RPMI7951 (cell line): Measurements from ENCODE around the gene DLG2. TPM values are rescaled to one million over a fixed set of nuclear protein-coding genes. Genes with fewer than 3 reads are reported as not detected.
"Not testable (repeated sequence)": the region's sequence is repeated elsewhere in the genome, so short reads cannot be mapped to it uniquely, and the experiment has no call there.

Experiments used
- DNase-seq: peaks from one replicate; pipeline ENCODE4 v3.0.0-alpha.2; 2012; ENCODE audit warnings: low read depth
- total RNA-seq: library from RNA; depleted of rRNA; stranded (reverse); fragments of >200 nt; shearing (Covaris generic); gene quantifications from 2 replicates; pipeline ENCODE4 v1.2.3, GENCODE V29; 2014; rRNA removed

DLG2 gene
- 0.36 and 0.49 TPM in 2 replicates for total RNA-seq

DNA sequence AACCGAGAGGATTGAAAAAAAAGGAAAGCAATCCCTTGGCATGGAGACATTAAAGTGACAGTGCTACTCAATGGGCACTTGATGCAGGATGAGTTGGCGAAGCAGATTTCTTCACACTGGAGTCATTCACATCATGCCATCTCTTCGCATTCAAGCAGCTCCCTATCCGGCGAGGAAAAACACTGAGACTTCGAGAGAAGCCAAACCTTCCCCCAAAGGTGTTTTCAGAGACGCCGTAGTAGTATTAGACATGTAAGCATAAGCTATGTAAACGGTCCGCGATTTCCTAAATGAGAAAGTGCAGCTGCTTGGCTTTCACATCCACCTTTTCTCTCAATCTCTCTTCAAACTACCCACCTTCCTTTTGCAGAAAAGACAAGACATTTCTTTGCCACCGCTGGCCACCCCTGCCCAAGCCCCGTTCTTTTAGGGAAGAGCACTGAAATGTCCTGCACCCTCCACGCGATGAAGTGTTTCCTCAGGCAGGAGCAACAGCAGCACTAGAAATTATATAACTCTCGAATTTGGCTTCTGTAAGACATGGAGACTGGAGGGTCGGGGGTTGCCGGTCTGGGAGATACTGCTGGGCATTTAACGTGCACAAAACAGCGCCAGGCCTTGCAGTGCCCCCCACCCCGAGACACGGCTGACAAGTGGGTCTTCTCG, at the start of gene DLG2:
Gene DLG2, minus strand, starts transcription at position 13 of the 666 bp plus-strand sequence.
- DNase-seq, result peak; percentile 58

DNA sequence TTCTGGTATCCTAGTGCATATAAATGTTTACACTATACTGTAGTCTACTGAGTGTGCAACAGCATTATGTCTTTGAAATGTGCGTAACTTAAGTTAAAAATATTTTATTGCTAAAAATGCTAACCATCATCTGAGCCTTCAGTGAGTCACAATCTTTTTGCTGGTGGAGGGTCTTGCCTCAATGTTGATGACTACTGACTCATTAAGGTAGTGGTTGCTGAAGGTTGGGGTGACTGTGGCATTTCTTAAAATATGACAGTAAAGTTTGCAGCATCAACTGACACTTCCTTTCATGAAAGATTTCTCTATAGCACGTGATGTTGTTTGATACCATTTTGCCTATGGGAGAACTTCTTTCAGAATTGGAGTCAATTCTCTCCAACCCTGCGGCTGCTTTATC, 46.2 kb upstream of the DLG2 start:
- no peak for DNase-seq

DNA sequence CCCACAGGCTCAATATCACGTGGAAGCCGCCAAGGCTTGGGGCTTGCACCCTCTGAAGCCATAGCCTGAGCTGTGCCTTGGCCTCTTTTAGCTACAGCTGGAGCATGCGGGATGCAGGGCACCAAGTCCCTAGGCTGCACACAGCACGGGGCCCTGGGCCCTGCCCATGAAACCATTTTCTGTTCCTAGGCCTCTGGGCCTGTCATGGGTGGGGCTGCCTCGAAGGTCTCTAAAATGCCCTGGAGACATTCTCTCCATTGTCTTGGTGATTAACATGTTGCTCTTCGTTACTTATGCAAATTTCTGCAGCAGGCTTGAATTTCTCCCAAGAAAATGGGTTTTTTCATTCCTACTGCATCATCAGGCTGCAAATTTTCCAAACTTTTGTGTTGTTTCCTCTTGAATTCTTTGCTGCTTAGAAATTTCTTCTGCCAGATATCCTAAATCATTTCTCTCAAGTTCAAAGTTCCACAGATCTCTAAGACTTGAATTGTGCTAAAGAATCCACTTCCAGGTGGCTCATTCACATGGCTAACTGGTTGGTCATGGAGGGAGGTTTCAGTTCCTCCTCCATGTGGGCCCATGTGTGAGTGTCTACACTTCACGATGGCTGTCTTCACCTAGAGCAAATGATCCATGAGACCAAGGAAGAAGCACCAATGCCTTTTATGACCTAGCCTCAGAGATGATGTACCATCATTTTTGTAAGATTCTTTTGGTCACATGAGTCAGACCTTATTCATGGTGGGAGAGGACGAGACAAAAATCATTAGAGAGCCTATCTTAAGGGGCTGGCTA, 45.2 kb upstream of the DLG2 start:
- peak; percentile 20 for DNase-seq

DNA sequence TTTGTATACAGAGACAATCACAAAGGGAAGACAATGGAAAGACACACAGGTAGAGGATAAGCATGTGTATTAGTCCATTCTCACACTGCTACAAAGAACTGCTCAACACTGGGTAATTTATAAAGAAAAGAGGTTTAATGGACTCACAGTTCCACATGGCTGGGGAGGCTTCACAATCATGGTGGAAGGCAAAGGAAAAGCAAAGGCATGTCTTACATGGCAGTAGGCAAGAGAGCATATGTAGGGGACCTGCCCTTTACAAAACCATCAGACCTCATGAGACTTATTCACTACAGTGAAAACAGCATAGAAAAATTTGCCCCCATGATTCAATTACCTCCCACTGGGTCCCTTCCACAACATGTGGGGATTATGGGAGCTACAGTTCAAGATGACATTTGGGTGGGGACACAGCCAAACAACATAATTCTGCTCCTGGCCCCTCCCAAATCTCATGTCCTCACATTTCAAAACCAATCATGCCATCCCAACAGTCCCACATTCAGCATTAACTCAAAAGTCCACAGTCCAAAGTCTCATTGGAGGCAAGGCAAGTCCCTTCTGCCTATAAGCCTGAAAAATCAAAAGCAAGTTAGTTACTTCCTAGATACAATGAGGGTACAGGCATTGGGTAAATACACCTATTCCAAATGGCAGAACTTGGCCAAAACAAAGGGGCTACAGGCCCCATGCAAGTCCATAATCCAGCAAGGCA, 44.0 kb upstream of the DLG2 start:
- not testable (repeated sequence) for DNase-seq

DNA sequence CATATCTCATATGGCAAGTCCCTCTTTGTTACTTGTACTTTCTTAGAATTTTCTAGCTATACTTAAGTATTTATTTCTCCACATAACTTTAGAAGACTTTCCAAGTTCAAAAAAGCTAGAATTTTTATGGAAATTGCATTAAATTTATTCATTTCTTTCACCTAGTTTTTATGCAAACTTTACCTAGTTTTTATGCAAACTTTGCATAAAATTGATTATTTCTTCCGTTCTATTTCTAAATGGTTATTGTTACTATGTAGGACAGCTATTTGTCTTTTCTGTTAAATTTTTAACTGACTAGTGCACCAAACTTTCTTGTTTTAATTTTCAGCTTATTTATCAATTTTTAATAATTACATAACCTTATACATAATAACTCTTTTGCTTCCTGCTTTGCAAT, 41.0 kb upstream of the DLG2 start:
- no peak for DNase-seq

DNA sequence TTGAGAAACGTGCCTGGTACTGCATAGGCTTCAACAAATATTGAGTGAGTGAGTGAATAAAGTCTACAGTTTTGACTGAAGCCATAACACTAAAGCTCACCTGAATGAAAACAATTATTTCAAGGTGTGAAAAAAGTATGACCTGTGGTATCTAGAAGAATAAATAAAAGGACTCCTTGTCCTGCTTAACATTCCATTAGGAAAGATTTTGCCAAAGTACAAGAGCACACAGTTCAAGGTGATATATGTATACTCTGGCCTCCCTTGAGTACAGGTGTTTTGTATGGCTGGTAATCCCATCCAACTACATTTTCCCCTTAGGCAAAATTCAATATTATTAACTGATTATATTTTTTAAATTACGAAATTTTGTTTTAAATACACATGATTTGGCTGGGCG, 39.5 kb upstream of the DLG2 start:
- no peak for DNase-seq

DNA sequence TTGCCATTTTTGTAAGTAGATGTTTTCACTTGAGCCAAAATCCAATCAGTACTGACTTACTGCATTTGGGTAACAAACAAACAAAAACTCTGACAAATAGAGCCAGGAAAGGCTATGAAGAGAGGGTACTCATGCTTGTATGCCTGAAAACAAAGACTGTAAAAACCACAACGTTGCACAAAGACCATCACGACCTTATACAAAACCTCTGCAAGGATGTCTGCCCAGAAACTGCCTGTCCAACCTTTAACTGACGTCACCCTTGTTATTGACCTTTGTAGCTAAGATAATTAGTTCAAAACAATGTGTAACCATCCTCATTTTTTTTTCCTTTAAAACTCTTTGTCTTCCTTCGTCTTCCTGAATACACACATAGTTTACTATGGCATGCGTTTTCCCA, 38.6 kb upstream of the DLG2 start:
- peak; percentile 33 for DNase-seq

DNA sequence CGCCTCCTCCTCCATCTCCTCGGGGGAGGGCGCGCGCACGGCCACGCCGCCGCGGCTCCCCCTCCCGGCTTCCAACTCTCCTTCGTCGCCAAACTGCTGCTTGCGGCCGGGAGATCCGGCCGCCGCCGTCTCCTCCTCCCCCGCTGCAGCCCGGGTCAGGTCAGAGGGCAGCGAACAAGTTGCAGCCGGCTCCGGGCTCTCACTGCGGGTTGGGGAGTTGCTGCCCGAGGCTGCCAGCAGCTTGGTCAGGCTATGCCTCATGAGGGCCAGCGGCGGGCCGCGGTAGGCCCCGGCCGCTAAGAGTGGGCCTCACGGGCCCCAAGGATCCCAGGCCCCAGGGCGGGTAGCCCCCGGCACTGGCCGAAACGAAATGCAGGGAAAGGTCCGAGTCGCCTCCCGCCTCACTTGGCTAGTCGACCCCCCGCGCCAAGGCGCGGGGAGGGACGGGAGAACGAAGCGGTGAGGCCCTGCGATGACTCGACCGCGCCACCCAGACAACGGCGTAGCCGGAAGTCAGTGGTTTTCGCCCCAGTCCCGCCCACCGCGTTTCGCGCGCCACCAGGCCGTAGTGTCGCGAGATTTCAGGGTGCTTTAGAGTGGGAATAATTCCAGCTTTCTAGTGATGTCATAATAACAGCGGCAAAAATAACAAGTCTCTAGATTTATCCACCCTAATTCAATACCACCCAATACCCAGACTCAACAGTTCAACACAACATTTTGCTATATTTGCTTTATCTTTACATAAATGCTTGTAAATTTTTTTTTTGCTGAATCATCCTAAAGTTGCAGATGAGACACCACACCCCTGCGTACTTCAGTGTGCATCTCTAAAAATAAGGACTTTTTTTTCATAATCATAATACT, 37.7 kb upstream of the DLG2 start, which contains the start of gene CREBZF:
Gene CREBZF, minus strand, starts transcription at position 515 of the 867 bp plus-strand sequence. Its CDS starts 254 bp downstream, at position 261.
- DNase-seq, result peak; percentile 93

DNA sequence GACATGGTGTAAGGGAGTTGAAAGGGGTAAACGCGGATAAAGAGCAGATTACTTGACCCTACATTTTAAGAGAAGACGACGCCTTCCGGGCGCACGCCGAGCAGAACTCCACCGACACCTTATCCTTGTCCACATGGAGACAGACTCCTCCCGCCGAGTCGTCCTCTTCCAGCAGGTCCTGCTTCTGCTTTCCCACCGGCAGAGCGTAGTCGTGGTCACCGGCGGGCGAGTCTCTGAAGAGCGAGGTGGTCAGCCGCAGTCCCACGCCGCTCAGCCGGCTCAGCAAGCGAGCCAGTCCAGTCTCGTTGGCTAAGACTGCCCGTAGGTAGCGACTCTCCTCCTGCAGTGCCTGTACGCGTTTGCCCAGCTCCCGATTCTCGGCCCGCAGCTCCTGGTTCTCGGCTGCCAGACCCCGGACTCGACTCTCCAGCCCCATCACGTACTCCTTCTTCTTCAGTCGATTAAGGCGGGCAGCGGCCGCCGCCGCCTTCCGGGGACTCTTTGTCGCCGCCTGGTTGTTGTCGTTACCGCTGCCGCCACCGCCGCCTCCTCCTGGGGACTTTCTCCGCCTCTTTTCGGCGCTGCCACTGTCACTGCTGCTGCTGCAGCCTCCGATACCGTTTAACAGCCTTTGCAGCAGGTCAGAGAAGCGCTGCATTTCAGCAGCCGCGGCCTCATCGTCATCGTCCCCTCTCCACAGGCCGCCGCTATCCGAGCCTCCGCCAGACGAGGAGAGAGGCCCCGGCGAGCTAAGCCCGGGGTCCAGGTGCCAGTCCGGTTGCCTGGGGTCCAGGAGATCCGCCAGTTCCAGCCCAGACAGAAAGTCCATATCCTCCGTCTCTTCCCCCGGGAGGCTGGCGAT, 36.8 kb upstream of the DLG2 start:
- DNase-seq, result peak; percentile 74

DNA sequence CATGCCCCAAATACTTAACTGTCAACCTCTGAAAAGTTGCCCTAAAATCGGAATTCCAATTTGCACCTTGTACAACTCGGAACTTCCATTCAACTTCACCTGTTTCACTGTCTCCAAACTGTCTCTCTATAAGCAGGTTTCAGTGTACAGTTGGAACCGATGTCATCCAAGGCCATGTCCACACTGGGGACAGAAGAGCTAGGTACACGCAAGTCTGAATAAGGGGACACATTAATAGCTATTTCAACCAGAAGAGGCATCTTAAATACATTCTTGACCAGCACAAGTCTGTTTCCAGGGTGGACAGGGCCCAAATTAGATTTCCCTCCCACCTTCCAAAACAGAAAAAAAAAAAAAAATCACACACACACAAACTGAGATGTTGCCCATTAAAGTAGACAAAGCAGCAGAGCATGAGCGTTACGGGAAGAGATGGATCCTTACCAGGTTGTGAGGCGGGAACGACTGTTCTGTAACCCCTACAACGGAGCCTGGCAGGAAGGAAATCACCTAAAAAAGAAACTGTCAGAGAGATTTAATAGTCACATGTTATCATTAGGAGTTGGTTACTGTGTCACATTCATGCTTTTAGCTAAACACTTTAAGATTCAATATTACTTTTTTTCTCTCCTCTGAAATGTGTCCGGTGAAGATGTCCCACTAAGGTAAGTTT, 36.1 kb upstream of the DLG2 start:
- no peak for DNase-seq

DNA sequence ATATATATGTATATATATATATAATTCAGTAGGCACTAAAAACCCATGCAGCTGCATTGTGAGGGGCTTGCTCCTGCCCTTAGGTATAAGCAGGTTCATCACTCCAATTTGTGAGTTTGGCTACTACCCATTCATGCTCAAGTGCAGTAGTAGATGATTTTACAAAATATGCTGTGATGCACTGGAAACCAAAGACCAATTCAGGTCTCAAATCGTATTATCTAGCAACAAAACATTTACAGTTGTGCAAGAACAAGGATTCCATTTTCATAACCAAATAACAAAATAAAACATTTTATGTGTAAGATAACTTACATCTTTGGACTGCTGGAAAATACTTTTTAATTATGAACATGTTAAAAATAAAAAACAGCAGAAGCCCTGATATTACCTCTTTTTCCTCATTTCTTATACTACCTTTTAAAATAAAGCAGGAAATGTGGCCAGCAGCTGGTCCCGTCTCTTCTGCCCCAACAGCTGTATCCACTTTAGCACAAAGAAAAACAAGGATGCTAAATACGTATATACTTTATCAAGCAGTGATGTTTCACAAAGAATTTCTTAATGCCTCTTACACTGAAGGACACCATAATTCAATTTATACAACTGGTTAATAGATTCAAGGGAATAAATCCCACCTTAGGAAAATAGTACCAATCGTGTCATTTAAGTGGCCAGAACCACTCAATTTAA, 35.0 kb upstream of the DLG2 start:
- DNase-seq, result no peak

DNA sequence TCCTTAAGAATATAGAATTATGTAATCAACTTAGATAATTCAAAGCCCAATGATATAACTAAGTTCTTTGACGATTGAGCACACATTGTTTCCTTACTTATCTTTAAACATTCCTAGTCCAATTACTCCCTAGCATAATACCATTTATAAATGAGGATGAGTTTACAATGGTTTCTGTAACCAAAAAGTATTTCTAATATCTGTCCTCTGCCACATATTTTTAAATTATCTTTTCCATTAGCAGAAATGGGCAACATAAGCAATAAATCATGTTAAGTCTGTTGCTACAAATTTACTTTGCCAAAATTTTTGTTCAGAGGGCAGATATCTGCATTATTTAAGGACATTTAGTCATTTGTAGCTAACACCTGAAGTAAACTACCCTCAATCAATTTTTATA, 31.0 kb upstream of the DLG2 start:
- no peak for DNase-seq

DNA sequence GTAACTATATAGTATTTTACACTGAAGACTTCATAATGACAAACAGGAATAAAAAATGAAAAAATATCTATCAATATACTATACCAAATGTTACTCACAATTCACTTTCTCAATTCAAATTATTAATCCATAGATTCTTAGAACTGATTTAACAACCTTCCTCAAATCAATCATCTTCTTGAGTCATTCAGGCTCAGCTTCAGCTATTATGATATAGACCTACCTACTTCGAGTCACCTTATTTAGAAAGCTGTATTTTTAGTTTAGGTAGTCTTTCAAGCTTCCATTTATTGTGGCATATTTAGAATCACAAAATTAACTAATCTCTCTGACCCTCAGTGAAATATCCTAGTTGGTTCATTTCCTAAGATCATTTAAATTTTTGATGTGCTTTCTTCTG, 29.6 kb upstream of the DLG2 start:
- DNase-seq, result no peak

DNA sequence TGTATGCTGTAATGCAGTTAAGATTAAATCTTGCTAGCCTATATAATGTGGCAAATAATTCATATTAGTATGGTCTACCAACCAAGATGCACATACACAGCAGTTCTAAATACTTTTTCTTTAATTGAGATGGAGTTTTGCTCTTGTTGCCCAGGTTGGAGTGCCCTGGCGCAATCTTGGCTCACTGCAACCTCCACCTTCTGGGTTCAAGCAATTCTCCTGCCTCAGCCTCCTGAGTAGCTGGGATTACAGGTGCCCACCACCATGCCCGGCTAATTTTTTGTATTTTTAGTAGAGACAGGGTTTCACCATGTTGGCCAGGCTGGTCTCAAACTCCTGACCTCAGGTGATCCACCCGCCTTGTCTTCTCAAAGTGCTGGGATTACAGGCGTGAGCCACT, 27.2 kb upstream of the DLG2 start:
- DNase-seq, result not testable (repeated sequence)

DNA sequence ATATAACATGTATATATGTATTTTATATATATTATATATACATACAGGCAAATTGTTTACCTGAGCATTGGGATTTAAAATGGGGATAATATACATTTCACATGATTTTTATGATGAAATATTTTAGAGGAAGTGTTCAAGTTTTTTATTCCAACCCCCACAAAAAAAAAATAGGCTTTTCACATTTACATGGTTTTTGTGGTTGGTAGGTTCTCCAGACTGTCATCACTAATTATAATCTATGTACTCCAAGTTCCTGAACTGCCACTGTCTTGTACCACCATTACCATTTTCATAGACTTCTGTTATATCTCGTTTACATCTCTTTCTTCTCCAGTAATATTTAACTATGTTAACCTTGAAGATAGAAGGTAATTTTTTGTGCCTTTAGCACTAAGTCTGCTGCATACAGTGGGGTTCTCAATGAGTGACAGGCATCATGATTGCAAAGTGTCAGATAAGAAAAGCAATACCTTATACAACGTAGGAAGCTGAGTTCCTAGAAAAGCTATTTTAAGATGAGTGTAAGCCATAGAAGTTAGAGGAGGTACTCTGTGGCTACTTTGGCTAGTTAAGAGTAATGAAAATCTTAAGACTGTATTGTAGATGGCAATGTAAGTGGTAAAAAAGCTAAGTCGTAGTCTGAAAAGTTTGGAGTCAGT, 25.8 kb upstream of the DLG2 start:
- DNase-seq, result no peak

DNA sequence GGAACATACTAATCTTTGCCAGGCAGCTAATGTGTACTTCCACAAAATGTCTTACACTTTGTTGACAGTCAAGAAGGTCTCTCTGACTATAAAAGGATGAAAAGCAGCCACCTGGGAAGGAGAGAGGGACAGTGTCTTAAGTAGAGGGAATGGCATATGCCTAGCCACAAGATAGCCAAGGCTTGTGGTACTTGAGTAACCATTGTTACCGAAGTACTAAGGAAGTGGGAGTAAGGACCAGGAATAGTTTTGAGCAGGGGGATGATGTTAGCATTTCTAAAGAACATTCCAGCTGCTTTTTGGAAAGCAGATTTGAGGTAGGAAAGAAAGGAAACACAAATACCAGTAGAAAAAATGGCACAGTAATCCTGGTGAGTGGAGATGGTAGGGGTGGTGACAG, 24.0 kb upstream of the DLG2 start:
- DNase-seq, result no peak

DNA sequence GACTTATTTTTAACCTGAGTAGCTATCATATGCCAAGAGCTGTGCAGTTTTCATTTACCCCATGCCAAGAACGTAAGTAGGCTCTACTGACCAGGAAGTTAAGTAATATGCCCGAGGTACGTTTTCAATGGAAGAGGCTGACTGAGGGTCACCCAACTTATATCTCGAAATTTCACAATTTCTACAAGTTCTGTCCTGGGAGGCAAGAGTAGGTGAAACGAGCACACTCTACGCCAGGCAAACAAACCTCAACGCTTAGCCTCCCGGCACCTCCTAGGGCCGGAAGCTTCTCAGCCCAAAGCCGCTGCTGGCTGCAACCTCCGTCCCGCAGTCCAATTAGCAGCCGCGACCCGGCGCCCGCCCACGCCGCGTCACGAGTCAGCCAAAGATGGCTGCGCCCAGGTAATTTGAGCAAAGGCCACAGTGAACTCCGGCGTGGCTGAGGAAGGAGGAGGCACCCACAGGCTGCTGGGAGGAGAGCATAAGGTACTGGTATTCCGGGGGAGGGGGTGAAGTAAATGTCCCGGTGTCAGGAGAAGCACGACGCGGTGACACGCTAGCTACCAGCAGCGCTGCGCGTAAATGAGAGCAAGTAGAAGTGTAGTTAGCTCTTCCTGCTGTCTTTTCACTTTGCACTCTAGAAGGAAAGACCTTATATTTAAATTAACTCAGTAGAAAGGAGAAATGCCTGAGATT, 20.6 kb upstream of the DLG2 start, which contains the start of gene TMEM126A:
Gene TMEM126A, plus strand, starts transcription at position 364 of the 696 bp plus-strand sequence. CDS start 2,289 bp downstream, outside the sequence.
- peak; percentile 81 for DNase-seq

DNA sequence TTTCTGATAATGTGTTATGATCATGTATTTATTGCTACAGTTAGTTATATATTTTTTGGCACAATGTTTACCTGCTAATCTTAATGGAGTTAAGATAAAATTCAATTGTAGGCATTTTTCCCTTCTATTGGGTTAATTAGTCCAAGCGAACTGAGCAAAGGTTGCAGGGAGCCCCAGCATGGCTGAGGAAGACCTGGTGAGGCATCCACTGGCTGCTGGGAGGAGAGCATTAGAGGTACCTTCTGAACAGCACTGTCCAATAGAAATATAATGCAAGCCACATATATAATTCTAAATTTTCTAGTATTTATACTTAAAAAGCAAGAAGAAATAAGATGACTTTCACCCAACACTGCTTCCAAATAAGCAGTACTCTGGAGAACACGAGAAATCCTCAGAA, 19.9 kb upstream of the DLG2 start:
- no peak for DNase-seq
